Stimulated activated CD8-positive, alpha-beta memory T cell treated with anti-CD3 and anti-CD28 coated beads, Interleukin-2, amount 100 ng/mL, for 48 hours (primary cell): ENCODE measurements around the gene PPIB.
A peak's percentile ranks its signal among the peaks of the same experiment; 100 is the strongest.

Source experiments
- DNase-seq, 2 donors: peaks; one replicate each; pipeline ENCODE4 v3.0.0-alpha.2; 2020; ENCODE audit warnings: low read depth in 2 of 2

The PPIB gene

DNA sequence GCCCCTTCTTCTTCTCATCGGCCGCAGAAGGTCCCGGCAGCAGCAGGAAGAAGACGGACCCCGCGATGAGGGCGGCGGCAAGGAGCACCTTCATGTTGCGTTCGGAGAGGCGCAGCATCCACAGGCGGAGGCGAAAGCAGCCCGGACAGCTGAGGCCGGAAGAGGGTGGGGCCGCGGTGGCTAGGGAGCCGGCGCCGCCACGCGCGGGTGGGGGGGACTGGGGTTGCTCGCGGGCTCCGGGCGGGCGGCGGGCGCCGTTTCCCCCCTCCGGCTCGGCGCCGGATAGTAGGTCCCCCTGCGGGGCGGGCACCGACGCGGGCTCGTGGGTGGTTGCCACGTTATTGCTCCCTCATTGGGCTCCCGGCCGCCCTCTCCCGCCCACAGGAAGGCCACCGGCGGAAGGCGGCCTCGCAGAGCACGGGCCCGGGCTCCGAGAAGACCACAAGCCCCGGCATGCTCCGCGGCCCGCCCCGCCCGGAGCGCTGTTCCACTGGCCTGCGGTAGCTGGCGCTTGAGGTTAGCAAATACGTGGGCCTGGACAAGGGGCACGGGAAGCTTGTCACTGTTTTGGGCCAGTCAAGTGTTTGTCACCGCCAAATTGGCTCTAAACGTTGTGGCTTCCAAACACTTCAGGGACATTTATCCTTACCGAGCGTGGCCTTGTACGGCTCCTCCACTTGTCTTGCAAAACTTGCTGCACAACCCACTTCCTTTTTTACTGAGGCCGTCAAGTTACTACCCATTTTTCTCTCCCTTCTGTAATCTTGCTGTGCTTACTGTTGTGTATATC lies at the start of gene PPIB:
Gene PPIB (minus strand): TSS at position 154 of the 790 bp plus-strand sequence. CDS start 36 bp downstream, at position 118.
- DNase-seq = peak; percentile 95 to 97

DNA sequence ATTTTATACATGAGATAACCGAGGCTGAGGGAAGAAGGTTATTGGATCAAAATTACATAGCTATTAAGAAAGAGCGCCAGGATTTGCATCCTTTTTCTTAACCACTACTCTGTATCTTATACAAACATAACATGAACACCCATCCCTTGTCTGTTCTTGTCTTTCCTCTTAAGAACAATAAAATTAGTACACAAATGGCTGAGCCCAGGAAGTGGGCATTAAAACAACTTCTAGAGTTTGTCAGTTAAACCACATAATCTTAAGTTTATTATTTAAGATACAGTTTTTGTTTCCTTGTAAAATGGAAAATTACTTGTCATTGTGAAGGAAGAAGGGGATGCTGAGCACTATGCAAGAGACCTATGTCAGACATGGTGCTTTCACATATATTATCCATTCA lies 48.9 kb upstream of the PPIB start:
- DNase-seq = no peak

DNA sequence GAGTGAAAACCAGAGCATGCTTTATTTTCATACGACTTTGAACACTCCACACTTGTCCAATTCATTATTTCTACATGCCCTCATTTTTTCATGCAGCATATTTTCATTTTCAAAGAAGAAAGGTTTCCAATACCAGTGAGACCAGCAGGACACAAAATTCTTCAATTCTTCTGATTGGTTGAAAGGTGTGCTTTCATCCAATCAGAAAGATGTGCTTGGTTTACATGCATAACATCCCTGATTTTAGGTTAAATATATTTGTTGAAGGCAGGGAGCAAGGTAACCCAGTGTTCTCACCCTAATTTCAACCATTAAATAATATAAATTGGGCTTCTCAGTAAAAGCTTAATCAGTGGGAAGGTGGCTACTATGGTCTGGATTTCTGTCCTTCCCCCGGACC lies 47.5 kb upstream of the PPIB start:
- DNase-seq = no peak

DNA sequence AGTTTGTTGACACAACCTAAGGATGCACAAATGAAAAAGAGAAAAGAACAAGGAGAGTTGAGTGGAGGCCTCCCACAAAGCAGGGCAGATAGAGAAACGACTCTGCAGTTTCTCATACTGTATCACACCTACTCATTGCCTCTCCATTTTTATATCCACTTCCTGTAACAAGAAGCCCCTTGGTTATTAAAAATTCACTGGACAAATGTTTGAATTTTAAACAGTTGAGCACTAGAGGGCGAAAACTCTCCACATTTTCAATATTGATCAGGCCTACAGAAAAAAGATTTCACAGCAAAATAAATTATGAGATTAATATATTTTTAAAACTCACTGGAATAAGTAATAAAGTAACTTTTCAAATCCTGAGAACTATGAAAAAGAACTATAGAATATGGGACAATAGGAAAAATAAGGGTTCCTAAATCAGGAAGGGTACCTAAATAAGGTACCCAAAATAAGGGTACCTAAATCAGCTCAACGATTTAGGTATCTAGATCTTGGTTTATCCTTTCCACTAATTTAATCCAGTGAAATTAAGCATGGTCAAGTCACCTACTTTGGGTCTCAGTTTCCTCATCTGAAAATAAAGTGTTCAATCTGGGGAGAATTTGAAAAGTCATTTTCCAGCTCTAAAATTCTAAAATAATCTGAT lies 47.0 kb upstream of the PPIB start:
- DNase-seq = no peak

DNA sequence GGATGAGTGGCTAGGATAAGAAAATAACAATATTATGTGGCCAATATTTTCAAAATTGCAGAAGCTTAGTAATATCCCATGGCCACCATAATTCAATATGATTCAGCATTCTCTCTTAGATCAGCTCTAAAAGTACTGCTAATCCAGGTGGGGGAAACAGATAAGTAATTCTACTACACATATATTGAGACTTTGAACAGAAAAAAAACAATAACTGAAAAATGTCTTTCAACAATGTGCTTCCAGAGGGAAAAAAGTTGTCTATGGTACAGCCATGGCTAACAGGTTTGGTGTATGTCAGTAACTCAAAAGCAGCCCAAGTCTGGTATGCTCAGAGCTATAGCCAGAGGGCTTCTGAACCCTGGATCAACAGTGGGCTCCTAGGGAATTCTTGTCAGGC lies 42.4 kb upstream of the PPIB start:
- DNase-seq = no peak

DNA sequence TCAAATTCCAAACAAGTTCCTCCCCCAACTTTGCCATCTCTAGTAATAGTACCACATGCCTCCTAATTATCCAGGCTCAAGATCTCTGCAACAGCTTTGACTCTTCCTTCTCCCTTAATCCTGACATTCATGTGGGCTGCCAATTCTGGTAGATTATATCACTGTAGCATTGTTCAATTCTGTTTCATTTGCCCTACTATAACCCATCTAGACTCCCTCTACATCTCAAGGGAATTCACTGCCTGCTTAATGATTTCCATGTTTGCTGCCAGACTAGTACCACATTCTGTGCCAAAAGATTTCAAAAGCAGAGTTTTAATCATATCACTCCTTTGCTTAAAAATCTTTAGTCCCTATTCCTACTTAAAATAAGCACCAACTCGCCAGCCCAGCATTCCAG lies 34.6 kb upstream of the PPIB start:
- no peak for DNase-seq

DNA sequence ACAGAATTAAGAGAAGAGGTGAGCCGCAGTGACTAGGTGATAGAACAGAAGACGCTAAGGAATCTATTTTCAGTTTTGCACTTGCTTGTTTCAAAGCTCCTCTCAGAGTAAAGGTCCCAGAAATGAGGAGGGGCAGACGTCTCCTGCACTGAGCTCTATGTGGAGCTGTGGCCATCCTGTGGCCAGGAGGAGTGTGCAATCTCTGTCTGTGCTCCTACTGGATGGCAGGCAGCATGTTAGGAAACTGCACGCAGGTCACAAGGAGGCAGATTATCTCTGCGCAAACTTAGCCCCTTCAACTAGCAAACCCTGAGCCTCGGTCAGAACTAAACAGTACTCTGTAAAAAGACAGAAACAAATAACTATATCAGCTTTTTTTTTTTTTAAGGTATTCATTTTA lies 31.1 kb upstream of the PPIB start:
- no peak for DNase-seq

DNA sequence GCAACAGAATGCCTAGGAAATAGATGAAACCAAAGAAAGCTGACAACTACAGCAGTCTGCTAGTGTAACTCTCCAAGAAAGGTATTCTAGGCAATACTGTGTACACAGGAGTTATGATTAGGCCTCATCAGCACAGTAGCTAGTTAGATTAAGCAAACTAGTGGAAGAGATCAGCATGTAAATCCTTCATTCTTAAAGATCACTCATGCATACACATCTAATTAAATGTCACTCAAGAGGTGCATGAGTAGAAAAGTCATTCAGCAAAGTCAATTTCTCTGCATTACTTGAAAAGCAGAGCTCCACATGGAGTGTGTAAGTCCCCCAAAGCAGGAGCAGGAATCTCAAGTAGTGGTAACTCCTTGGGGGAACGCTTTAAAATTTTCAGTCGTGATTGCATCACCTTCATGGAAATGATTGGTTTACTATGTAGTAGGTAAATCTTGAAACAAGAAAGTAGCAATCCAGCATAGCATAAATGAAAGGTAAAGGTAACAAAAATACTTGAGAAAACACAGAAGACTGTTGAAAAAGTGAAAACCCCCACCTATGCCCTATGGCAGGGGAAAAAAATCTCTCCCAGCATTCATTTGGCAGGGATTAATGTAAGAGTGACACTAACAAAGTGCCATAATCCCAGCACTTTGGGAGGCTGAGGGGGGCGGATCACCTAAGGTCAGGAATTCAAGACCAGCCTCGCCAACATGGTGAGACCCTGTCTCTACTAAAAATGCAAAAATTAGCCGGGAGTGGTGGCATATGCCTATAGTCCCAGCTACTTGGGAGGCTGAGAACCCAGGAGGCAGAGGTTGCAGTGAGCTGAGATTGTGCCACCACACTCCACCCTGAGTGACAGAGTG lies 29.4 kb upstream of the PPIB start:
- no peak for DNase-seq

DNA sequence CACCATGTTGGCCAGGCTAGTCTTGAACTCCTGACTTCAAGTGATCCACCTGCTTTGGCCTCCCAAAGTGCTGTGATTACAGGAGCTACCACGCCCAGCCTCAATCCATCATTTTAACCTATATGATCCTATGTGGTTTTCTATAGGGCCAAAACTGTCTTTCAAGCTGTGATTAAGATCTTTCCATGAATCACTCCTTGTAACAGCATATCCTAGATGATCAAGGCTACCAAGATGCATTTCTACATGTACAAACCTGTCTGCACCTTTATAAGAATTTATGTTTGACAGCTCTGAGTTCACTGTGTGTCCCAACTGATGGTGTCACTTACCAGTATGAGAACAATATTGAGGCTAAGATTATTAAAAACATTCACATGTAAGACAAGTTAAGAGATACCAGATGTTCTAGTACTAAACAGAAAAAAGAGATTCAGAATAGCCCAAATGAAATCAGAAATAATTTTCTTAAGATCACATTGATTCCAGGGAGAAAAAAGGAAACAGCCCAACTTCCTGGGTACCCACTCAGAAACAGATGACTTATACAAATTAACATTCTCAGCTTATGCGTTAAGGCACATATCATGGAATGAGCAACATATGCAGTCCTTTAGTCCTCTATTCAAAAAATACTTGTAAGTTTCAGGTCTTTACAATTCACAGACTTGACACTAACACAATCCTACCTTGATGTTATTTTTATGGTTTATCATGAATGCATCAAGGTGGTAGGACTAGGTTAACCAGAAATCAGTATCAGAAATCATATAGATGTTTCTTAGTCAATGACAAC lies 24.8 kb upstream of the PPIB start:
- no peak for DNase-seq

DNA sequence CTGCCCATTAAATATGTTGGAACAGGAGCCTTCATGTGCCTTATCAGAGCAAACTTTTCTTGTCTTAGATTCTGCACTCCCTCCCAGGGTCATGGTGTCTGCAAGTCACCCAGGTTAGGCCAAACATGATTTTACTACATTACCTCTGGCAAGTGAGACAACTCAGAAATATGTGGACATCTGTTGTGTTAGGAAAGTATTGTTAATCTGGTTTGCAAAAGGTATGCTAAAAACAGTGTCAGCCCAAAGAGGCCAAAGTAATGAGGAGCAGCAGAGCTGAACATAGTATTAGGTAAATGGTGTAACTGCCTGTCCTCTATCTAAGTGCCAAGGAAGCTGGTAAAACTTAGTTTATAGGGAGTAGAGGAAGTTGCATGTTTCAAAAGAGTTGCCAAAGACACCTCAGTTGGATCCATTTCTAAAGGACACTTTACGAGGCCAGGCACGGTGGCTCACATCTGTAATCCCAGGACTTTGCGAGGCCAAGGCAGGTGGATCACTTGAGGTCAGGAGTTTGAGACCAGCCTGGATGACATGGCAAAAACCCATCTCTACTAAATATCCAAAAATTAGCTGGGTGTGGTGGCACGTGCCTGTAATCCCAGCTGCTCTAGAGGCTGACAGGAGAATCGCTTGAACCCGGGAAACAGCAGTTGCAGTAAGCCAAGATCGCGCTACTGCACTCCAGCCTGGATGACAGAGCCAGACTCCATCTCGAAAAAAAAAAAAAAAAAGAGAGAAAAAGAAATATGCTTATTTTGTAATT lies 22.5 kb upstream of the PPIB start:
- no peak for DNase-seq

DNA sequence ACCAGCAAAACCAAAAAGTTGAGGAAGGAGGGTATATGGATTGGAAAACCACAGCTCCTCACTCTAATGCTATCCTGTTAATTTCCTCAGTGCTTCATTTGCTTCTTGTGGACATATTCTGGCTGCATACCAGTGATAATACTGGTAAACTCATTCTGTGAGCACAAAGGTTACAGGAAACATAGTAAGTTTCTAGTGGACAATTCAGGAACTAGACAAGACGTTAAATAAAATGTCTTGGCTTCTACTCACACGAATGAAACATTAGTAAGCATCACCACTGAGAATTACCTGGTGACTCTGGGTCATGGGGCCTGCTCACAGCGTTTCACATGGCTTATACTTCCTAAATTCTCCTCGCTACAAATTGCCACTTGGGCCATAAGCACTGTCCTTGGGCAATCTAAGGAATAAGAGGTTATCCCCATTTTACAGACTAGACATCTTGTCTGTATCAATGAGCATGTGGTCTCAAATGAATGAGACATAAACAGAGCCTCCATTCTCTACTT lies 20.1 kb upstream of the PPIB start:
- no peak for DNase-seq

DNA sequence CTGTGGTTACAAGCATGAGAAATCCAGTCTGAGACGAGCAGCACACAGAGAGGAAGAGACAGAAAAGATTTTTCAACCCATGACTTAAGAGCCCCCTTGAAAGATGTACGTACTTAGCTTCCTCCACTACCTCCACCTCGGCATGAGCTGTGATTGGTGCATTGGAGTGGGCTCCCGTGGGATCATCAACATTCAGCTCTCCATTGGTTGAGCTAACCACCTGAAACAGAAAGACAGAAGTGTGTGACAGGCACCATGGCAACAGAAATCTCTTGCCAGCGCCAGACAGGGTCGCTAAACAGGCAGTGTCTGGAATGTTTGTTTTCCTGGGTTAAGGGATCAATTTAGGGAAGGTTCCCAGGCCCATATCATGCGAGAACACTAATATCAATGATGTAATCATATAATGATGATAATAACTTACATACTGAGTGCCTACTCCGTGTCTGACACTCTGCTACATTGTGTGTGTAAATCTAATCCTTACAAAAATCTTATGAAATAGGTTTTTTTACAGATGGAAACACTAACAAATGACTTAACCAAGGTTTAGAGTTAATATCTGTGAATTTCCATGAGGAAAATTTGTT lies 17.5 kb upstream of the PPIB start:
- DNase-seq = no peak

DNA sequence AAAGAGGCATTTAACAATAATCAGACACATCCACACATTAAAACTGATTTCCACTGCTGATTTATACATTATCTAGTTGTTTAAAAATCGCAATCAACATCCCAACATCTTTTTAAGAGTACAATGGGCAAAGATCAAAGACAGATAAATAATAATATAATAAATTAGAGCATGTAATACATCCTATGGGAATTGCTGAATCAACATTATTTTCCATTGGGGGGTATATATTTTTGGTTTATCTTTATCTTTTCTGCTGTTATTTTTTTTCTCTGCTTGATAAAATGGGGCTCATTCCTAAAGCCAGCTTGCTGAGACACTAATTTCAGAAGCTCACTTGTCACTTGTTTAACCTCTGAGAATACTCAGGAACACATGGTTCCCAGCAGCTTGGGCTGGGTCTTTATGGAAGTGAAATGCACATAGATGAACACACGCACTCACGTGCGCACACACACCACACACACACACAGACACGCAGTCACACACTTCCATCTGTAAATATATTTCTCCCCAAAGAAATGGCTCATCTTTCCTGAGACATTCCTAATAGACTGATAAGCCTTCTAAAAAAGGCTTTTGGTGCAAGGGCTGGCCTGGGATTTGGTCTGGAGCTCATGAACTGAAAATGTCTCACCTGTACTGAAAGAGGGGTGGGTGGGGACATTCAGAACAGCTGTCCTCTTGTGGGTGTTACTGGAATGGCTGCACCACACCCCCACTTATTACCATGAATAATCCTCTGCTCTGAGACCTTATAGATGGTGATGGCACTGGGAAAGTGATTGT lies 3.5 kb upstream of the PPIB start:
- DNase-seq = no peak

DNA sequence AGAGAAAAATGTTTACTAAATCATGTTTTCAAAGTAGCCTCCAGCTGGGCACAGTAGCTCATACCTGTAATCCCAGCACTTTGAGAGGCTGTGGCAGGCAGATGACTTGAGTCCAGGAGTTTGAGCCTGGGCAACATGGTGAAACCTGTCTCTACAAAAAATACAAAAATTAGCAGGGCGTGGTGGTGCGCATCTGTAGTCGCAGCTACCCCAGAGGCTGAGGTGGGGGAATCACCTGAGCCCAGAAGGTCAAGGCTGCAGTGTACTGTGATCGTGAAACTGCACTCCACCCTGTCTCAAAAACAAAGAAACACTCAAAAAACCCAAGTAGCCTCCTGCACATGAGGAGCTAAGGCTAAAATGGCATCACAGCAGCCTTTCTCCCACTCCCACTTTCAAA lies 1.6 kb upstream of the PPIB start:
- DNase-seq = no peak

DNA sequence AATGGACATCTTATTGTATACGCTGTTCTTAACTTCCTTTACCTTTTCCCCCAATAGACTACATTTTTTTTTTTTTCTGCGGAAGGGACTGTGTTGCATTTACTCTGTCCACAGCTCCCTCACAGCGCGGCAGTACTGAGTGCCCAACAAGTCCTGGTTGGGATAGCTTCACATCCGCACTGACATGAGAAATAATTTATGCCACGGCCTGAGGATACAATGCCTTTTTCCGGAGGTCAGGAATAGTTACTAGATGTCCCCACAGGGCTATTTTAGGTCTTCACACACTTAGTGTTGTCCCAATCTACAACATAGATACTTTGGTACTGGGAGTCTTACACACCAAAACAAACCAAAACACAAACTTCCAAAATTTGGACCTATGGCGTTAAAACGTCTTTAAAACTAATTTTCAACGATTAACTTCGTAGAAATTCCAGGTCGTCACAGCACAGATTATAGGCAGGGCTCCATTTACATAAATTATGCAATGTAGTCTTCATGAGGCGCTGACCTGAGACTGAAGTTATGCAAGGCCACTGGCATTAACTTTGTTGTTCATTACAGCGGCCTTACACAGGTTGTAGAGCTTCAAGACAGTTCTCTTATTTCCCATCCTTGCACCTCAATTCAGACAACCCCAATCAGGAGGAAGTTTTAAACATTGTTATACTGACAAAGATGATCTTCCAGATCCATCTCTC lies 989 bp upstream of the PPIB start:
- no peak for DNase-seq

DNA sequence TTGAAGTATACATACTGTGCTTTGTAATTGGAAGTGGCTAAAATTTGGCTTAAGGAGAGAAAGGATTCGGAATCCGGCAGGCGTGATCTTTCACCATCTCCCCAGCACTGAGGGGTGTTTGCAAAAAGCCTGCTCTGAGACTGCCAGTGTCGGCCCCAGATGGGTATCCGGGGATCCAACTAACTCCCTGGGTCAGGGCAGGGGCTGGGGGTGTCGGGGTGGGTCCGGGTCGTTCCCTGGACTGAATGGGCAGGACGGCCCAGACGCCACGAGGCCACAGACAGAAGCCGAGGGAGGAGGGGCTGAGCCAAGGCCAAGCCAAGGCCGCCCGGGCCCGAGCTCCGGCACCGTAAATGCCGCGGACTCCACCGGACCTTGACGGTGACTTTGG lies 349 bp downstream of the PPIB start:
- DNase-seq = no peak

DNA sequence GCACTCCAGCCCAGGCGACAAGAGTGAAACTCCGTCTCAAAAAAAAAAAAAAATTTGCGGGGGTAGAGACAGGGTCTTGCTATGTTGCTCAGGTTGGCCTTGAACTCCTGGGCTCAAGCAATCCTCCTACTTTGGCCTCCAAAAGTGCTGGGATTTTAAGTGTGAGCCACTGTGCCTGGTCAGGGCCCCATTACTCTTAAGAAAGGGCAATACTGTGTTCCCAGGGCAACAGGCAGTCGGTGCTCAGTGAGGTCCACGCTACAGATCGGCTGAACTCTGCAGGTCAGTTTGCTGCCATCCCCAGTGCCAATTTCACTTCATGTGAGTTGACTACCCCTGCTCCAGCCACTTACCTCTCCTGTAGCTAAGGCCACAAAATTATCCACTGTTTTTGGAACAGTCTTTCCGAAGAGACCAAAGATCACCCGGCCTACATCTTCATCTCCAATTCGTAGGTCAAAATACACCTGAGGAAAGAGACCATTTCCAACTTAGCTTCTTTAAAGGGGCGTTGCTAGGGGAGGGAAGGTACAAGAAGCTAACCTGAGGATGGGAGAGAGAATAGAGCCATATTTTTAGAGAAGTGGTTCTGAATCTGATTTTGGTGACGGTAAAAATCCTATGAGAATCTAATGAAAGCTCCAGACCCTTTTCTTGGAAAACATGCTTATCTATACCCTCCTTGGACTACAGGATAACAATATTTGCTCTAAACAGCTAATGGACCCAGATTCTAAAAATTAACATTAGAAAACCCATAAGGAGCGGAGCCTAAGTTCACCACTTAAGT lies 939 bp downstream of the PPIB start:
- DNase-seq = no peak
